ENCODE measurements around the gene MLF2.

DNA sequence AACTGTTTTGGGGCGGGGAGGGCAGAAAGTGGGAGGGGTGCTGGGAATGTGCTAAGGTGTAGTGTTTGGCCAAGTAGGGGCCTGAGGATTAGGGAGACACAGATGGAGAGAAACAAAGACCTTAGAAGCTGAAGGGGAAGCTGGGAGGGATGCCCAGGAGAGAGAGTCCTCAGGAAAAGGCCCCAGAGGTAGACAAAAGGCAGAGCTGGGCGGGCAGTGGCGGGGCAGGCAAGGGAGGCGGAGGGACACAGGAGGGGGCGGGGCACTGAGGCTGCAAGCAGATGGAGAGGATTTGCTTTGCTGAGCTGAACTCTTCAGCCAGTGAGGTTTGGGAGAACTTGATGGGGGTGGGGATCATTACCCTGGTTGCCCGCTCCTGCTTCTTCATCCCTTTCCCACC lies 16.0 kb upstream of the MLF2 start:
- TF ChIP-seq, protein P1, sequence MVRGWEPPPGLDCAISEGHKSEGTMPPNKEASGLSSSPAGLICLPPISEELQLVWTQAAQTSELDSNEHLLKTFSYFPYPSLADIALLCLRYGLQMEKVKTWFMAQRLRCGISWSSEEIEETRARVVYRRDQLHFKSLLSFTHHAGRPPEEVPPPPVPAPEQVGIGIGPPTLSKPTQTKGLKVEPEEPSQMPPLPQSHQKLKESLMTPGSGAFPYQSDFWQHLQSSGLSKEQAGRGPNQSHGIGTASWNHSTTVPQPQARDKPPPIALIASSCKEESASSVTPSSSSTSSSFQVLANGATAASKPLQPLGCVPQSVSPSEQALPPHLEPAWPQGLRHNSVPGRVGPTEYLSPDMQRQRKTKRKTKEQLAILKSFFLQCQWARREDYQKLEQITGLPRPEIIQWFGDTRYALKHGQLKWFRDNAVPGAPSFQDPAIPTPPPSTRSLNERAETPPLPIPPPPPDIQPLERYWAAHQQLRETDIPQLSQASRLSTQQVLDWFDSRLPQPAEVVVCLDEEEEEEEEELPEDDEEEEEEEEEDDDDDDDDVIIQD (CRISPR knock-in tag; IDR thresholded peaks at IDR 0.05): no peak
- TF ChIP-seq, protein P2, sequence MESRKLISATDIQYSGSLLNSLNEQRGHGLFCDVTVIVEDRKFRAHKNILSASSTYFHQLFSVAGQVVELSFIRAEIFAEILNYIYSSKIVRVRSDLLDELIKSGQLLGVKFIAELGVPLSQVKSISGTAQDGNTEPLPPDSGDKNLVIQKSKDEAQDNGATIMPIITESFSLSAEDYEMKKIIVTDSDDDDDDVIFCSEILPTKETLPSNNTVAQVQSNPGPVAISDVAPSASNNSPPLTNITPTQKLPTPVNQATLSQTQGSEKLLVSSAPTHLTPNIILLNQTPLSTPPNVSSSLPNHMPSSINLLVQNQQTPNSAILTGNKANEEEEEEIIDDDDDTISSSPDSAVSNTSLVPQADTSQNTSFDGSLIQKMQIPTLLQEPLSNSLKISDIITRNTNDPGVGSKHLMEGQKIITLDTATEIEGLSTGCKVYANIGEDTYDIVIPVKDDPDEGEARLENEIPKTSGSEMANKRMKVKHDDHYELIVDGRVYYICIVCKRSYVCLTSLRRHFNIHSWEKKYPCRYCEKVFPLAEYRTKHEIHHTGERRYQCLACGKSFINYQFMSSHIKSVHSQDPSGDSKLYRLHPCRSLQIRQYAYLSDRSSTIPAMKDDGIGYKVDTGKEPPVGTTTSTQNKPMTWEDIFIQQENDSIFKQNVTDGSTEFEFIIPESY (CRISPR knock-in tag; IDR thresholded peaks at IDR 0.05): no peak
- TF ChIP-seq ZFP36 (IDR thresholded peaks at IDR 0.05; ENCODE audit: low read depth, low read length, partially characterized antibody): no peak
- TF ChIP-seq TSC22D4 (tag; IDR thresholded peaks at IDR 0.05): no peak
- no peak for TF ChIP-seq KAT2B (IDR thresholded peaks at IDR 0.05; ENCODE audit: low read depth, low read length)
- no peak for TF ChIP-seq SMARCA5 (IDR thresholded peaks at IDR 0.05)
- TF ChIP-seq, protein P3, sequence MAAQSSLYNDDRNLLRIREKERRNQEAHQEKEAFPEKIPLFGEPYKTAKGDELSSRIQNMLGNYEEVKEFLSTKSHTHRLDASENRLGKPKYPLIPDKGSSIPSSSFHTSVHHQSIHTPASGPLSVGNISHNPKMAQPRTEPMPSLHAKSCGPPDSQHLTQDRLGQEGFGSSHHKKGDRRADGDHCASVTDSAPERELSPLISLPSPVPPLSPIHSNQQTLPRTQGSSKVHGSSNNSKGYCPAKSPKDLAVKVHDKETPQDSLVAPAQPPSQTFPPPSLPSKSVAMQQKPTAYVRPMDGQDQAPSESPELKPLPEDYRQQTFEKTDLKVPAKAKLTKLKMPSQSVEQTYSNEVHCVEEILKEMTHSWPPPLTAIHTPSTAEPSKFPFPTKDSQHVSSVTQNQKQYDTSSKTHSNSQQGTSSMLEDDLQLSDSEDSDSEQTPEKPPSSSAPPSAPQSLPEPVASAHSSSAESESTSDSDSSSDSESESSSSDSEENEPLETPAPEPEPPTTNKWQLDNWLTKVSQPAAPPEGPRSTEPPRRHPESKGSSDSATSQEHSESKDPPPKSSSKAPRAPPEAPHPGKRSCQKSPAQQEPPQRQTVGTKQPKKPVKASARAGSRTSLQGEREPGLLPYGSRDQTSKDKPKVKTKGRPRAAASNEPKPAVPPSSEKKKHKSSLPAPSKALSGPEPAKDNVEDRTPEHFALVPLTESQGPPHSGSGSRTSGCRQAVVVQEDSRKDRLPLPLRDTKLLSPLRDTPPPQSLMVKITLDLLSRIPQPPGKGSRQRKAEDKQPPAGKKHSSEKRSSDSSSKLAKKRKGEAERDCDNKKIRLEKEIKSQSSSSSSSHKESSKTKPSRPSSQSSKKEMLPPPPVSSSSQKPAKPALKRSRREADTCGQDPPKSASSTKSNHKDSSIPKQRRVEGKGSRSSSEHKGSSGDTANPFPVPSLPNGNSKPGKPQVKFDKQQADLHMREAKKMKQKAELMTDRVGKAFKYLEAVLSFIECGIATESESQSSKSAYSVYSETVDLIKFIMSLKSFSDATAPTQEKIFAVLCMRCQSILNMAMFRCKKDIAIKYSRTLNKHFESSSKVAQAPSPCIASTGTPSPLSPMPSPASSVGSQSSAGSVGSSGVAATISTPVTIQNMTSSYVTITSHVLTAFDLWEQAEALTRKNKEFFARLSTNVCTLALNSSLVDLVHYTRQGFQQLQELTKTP (IDR thresholded peaks at IDR 0.05; ENCODE audit: low read depth in 1 of 2, partially characterized antibody in 2 of 2): no peak
- TF ChIP-seq TGIF2 (CRISPR knock-in tag; IDR thresholded peaks at IDR 0.05): no peak
- no peak for TF ChIP-seq ARHGAP35 (IDR thresholded peaks at IDR 0.05; ENCODE audit: partially characterized antibody)
- TF ChIP-seq, protein P4, sequence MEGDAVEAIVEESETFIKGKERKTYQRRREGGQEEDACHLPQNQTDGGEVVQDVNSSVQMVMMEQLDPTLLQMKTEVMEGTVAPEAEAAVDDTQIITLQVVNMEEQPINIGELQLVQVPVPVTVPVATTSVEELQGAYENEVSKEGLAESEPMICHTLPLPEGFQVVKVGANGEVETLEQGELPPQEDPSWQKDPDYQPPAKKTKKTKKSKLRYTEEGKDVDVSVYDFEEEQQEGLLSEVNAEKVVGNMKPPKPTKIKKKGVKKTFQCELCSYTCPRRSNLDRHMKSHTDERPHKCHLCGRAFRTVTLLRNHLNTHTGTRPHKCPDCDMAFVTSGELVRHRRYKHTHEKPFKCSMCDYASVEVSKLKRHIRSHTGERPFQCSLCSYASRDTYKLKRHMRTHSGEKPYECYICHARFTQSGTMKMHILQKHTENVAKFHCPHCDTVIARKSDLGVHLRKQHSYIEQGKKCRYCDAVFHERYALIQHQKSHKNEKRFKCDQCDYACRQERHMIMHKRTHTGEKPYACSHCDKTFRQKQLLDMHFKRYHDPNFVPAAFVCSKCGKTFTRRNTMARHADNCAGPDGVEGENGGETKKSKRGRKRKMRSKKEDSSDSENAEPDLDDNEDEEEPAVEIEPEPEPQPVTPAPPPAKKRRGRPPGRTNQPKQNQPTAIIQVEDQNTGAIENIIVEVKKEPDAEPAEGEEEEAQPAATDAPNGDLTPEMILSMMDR (IDR thresholded peaks at IDR 0.05 in 2 of 3, conservative IDR thresholded peaks at IDR 0.05 in 1 of 3; ENCODE audit: insufficient read depth in 2 of 3, low read depth in 1 of 3, low read length in 3 of 3): no peak
- TF ChIP-seq CGGBP1 (CRISPR knock-in tag; IDR thresholded peaks at IDR 0.05): no peak
- TF ChIP-seq DNMT1 (IDR thresholded peaks at IDR 0.05): no peak
- TF ChIP-seq ZNF274 (IDR thresholded peaks at IDR 0.05; ENCODE audit: borderline replicate concordance, low read depth, low read length): no peak

Data from K562 (cell line).